Psoas muscle (tissue), 8 donors: ENCODE measurements around the gene FNBP1. TPM values are rescaled to one million over a fixed set of nuclear protein-coding genes. Genes with fewer than 3 reads are reported as not detected.

Experiments used
- ATAC-seq, 4 donors: fragments of 200-7000 bp; cut with Tn5 transposase; one replicate each; pipeline ENCODE4 v1.9.1; 2020; ENCODE audit warnings: moderate library complexity in 3 of 4, mild to moderate bottlenecking in 2 of 4
- DNase-seq, 2 donors: peaks; one replicate each; pipeline ENCODE4 v3.0.0-alpha.2; 2020
- H3K27ac ChIP-seq: fragments of 200-600 bp; one replicate; pipeline ENCODE4 v1.8.0; 2022
- H3K27me3 ChIP-seq, 3 donors: fragments of 200-600 bp in 1 of 3; one replicate each; pipeline versions ENCODE4 v1.6.1 to v1.8.0; 2013 to 2022; ENCODE audit warnings: low read length in 2 of 3, mild to moderate bottlenecking in 2 of 3, moderate library complexity in 1 of 3; ENCODE audit not compliant: insufficient read depth in 3 of 3
- H3K36me3 ChIP-seq, 2 donors: fragments of 200-600 bp in 1 of 2; one replicate each; pipeline versions ENCODE4 v1.6.1 to v1.8.0; 2013 to 2022; ENCODE audit warnings: low read depth in 1 of 2, mild to moderate bottlenecking in 1 of 2, moderate library complexity in 1 of 2; ENCODE audit not compliant: insufficient read depth in 1 of 2
- H3K4me1 ChIP-seq: fragments of 200-600 bp; one replicate; pipeline ENCODE4 v1.8.0; 2022
- H3K4me3 ChIP-seq: fragments of 200-600 bp; one replicate; pipeline ENCODE4 v1.8.0; 2022; ENCODE audit warnings: mild to moderate bottlenecking
- H3K9me3 ChIP-seq: fragments of 200-600 bp; one replicate; pipeline ENCODE4 v1.8.0; 2022
- WGBS, 3 donors: extraction: QIAGEN DNeasy Blood & Tissue Kit; methylation state at CpG; one replicate each; pipeline versions ENCODE4 v1.1.6 to v1.1.7; 2013; 5-methylcytosine and 5-hydroxymethylcytosine counted together
- intact Hi-C, 2 donors: fragments of 100-400 bp; cut with DNase I; formaldehyde crosslinking; loops; one replicate each; pipeline versions ENCODE4 v1.11.0 to v1.14.2; 2022
- polyA plus RNA-seq, 3 donors: library from polyadenylated mRNA; stranded (reverse); fragments of 200-250 nt; gene quantifications; one replicate each; pipeline ENCODE4 v1.2.3, GENCODE V29; 2013
- total RNA-seq, 4 donors: library from RNA; stranded (reverse); fragmentation: NEBNext Ultra II Directional in 2 of 4; extraction: Animal tissue kit (Norgen Biotek cat#: 25700) in 2 of 4; gene quantifications; one replicate each; pipeline versions ENCODE4 v1.2.1 to v1.2.4, GENCODE V29; 2021 to 2023
- TF ChIP-seq, protein P1 (sequence below): fragments of 200-600 bp; IDR thresholded peaks from one replicate; pipeline ENCODE4 v1.8.0; 2022; ENCODE audit warnings: antibody characterized with exemption
- donor health status: healthy with polysubstance abuse.
- donor health status: DM: no; HTN: no; CAD: no; lungs with moderate emphysema.
- donor health status: Bipolar disorder and iron deficiency.
- donor health status: healthy.
- donor health status: DM: yes; HTN: yes; CAD: no.
- donor health status: DM: no; HTN: no; CAD: no.
- donor health status: DM: no; HTN: no; CAD: no.
- donor health status: DM: yes; HTN: yes; CAD: no.

The FNBP1 gene
- total and polyA plus RNA-seq, 7 donors, result 4.6 to 30.5 (median 27.2) TPM

DNA sequence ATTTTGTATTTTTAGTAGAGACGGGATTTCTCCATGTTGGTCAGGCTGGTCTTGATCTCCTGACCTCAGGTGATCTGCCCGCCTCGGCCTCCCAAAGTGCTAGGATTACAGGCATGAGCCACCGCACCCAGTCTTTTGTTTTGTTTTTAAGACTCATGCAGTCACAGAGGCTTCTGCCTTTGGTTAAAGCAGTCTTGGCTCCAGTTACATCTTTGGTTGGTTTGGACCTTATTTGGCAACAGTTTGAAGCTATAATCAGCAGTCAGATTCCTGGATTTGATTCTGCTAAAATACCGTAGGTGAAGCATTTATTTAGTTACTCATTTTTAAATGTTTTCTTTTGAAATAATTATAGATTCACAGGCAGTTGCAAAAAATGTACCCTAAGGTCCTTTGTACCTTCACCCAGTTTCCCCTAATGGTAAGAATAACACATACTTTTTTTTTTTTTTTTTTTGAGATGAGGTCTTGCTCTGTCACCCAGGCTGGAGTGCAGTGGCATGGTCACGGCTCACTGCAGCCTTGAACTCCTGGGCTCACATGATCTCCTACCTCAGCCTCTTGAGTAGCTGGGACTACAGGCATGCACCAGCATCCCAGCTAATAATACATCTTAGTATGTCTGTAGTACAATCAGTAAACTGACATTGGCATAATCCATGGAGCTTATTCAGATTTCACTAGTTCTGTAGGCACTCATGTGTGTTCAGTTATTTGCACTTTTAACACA lies 192.0 kb downstream of the FNBP1 start:
- no peaks in the 10 kb centered on the region for H3K27me3 ChIP-seq
- ATAC-seq (no peak), DNase-seq (no peak)
- H3K4me3 ChIP-seq, result no peak overlapping the region
- peaks cover 0 to 63% of the 10 kb centered on the region in 2 donors for H3K36me3 ChIP-seq
- 83 to 89% (median 85%) methylated on average over 6 of the region's 6 CpGs for WGBS, 3 donors
- H3K9me3 ChIP-seq, result no peaks in the 10 kb centered on the region
- H3K4me1 ChIP-seq, result no peaks in the 10 kb centered on the region
- no peak overlapping the region for H3K27ac ChIP-seq
- intact Hi-C loops, result no loop called here
- TF ChIP-seq, protein P1, sequence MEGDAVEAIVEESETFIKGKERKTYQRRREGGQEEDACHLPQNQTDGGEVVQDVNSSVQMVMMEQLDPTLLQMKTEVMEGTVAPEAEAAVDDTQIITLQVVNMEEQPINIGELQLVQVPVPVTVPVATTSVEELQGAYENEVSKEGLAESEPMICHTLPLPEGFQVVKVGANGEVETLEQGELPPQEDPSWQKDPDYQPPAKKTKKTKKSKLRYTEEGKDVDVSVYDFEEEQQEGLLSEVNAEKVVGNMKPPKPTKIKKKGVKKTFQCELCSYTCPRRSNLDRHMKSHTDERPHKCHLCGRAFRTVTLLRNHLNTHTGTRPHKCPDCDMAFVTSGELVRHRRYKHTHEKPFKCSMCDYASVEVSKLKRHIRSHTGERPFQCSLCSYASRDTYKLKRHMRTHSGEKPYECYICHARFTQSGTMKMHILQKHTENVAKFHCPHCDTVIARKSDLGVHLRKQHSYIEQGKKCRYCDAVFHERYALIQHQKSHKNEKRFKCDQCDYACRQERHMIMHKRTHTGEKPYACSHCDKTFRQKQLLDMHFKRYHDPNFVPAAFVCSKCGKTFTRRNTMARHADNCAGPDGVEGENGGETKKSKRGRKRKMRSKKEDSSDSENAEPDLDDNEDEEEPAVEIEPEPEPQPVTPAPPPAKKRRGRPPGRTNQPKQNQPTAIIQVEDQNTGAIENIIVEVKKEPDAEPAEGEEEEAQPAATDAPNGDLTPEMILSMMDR, result no peak

DNA sequence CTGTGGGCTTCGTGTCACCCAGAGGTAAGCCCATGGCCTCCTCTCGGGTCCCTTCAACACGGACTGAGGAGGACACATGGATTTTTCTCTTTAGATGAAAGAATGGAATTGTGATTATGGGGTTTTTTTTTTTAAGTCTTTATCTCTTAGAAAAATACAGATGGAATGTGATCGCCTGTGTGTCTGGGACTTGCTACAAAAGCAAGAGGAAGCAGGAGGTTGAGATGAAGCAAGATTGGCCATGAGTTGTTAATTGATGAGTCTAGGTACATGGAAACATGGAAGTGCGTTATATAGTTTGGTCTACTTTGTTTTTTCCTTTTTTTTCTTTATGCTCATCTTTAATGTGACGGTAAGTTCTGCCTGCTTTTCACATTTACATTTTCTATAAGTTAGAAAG lies 193.1 kb downstream of the FNBP1 start:
- ATAC-seq (no peak), DNase-seq (no peak)
- Histone ChIP-seq H3K4me3 (no peak overlapping the region), H3K36me3 (peaks cover 0 to 55% of the 10 kb centered on the region in 2 donors), H3K4me1 (no peaks in the 10 kb centered on the region), H3K27ac (no peak overlapping the region), H3K27me3 (no peaks in the 10 kb centered on the region), H3K9me3 (no peaks in the 10 kb centered on the region)
- intact Hi-C loops, result no loop called here
- TF ChIP-seq, protein P1, result no peak
- WGBS, 3 donors, result 83 to 91% (median 89%) methylated on average over 6 of the region's 6 CpGs

DNA sequence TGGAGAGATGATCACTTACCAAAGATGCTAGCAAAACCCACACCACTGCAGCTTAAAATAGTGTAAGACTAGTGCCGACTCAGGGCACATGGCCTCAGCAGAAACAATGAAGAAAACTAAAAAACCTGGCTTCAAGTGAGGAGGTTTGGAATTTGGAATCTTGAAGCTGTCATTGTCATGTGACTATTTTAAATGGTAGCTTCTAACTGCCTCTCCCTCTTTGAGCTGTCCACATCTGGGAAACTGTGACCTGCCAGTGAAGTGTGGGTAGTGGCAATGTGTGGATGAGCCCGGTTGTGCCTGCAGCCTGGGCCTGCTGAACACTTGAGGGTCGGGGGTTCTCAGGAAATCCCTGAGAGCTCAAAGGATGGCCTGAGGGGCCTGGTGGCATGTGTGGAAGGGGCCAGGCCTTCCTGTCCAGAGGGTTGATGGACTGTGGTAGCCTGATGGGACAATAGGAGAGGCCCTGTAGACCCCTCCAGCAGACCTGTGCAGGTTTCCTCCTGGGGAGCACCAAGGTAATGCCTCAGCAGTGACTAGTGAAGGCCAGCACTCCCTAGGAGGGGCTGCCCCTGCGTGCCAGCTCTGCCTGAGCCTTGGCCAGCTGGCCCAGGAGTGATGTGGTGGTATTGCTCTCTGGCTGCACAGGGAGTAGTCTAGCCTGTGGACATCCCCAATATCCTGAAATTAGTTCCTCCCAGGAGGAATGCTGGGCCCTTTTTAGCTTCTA lies 194.1 kb downstream of the FNBP1 start:
- no peak for DNase-seq
- Histone ChIP-seq H3K9me3 (no peaks in the 10 kb centered on the region), H3K27me3 (no peaks in the 10 kb centered on the region), H3K4me1 (no peaks in the 10 kb centered on the region), H3K4me3 (no peak overlapping the region), H3K36me3 (peaks cover 0 to 46% of the 10 kb centered on the region in 2 donors), H3K27ac (no peak overlapping the region)
- TF ChIP-seq, protein P1, result no peak
- intact Hi-C loops, result no loop called here
- WGBS, 3 donors, result 59 to 68% (median 68%) methylated on average over 4 of the region's 4 CpGs
- ATAC-seq, result no peak

DNA sequence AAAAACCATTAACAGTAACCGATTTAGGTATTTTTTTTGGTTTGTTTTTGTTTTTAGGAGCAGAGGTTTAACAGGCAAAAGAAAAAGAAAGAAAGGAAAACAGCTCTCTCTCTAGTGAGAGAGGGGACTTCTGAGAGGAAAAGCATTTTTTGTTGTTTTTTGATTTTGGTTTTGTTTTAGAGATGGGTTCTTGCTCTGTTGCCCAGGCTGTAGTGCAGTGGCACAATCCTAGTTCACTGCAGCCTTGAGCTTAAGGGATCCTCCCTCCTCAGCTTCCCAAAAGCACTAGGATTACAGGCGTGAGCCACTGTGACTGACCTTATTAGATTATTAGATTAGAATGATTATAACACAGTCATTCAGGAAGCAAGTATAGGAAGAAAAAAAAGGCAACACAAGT lies 197.6 kb downstream of the FNBP1 start:
- no peaks in the 10 kb centered on the region for H3K4me1 ChIP-seq
- no peak for ATAC-seq
- no peaks in the 10 kb centered on the region for H3K27me3 ChIP-seq
- intact Hi-C loops, result no loop called here
- peaks cover 0 to 18% of the 10 kb centered on the region in 2 donors for H3K36me3 ChIP-seq
- H3K9me3 ChIP-seq, result no peaks in the 10 kb centered on the region
- TF ChIP-seq, protein P1, result no peak
- WGBS, 3 donors, result 55 to 74% (median 68%) methylated on average over 2 of the region's 2 CpGs
- H3K27ac ChIP-seq, result no peak overlapping the region
- no peak overlapping the region for H3K4me3 ChIP-seq
- no peak for DNase-seq
